Fibroblast of skin of left biceps (primary cell): ENCODE data around the gene UQCC2.

ENCODE experiments used
- DNase-seq, 2 experiments: peaks; one replicate each; pipeline ENCODE4 v3.0.0-alpha.2; 2013; ENCODE audit warnings: low read depth in 2 of 2

The UQCC2 gene

GRCh38 chr6:33707771-33708170 is 3.7 kb downstream of the UQCC2 start:
- DNase-seq = no peak

GRCh38 chr6:33705955-33706725 is 5.4 kb downstream of the UQCC2 start:
- no peak for DNase-seq

GRCh38 chr6:33705268-33705885 is 6.1 kb downstream of the UQCC2 start:
- DNase-seq = peak; percentile 43 to 44

GRCh38 chr6:33704215-33705066 is 7.1 kb downstream of the UQCC2 start:
- no peak for DNase-seq

- no peak for DNase-seq
Observed at GRCh38 chr6:33702345-33702977, 9.0 kb downstream of the UQCC2 start.

GRCh38 chr6:33700391-33701050 is 11.0 kb downstream of the UQCC2 start:
- no peak for DNase-seq

GRCh38 chr6:33699739-33700138 is 11.8 kb downstream of the UQCC2 start:
- no peak for DNase-seq

- no peak for DNase-seq
Observed at GRCh38 chr6:33699131-33699530, 12.4 kb downstream of the UQCC2 start.

GRCh38 chr6:33698494-33698893 is 13.0 kb downstream of the UQCC2 start:
- no peak for DNase-seq

- DNase-seq = no peak
Observed at GRCh38 chr6:33697845-33698244, 13.7 kb downstream of the UQCC2 start.

- no peak for DNase-seq
Observed at GRCh38 chr6:33696548-33697518, 14.7 kb downstream of the UQCC2 start.

- no peak for DNase-seq
Observed at GRCh38 chr6:33696076-33696475, 15.4 kb downstream of the UQCC2 start.

GRCh38 chr6:33695451-33695887 is 16.0 kb downstream of the UQCC2 start:
- DNase-seq = no peak

GRCh38 chr6:33694977-33695376 is 16.5 kb downstream of the UQCC2 start:
- DNase-seq = no peak

- no peak for DNase-seq
Observed at GRCh38 chr6:33694401-33694931, 17.0 kb downstream of the UQCC2 start.

GRCh38 chr6:33693186-33694105 is 18.1 kb downstream of the UQCC2 start:
- no peak for DNase-seq

GRCh38 chr6:33692760-33693158 is 18.7 kb downstream of the UQCC2 start:
- DNase-seq = no peak

- no peak for DNase-seq
Observed at GRCh38 chr6:33692078-33692759, 19.3 kb downstream of the UQCC2 start.
